ENCODE results near the gene RGMB. TPM values are rescaled to one million over a fixed set of nuclear protein-coding genes. Genes with fewer than 3 reads are reported as not detected.

Gene RGMB
- polyA plus RNA-seq, 1 donor from 2014 or later, result 58.4 TPM

- H3K9ac ChIP-seq (ENCODE audit: low read length), result no peak overlapping the region
- no peaks in the 10 kb centered on the region for H3K9me3 ChIP-seq (ENCODE audit: low read length)
- H3K36me3 ChIP-seq (ENCODE audit: insufficient read depth, low read length), result no peaks in the 10 kb centered on the region
- H3K4me3 ChIP-seq (ENCODE audit: low read length), result no peak overlapping the region
- no peaks in the 10 kb centered on the region for H3F3A ChIP-seq (ENCODE audit: insufficient read depth, low read length, poor library complexity, severe bottlenecking)
- no peak overlapping the region for H2AFZ ChIP-seq (ENCODE audit: low read depth, low read length)
- no peaks in the 10 kb centered on the region for H4K20me1 ChIP-seq (ENCODE audit: insufficient read depth)
- H3K79me2 ChIP-seq (replicated peaks; ENCODE audit: insufficient read depth, low read length), result no peaks in the 10 kb centered on the region
- H3K4me2 ChIP-seq (ENCODE audit: low read length), result no peak overlapping the region
- TF ChIP-seq REST (IDR thresholded peaks at IDR 0.05; ENCODE audit: borderline replicate concordance) (no peak), CTCF (IDR thresholded peaks at IDR 0.05; ENCODE audit: poor library complexity, severe bottlenecking) (no peak), SMC3 (conservative IDR thresholded peaks at IDR 0.05; ENCODE audit: poor library complexity) (no peak), RAD21 (conservative IDR thresholded peaks at IDR 0.05) (no peak), TAF1 (IDR thresholded peaks at IDR 0.05; ENCODE audit: low read depth) (no peak), MXI1 (conservative IDR thresholded peaks at IDR 0.05; ENCODE audit: poor library complexity, severe bottlenecking) (no peak), EP300 (conservative IDR thresholded peaks at IDR 0.05; ENCODE audit: poor library complexity, severe bottlenecking) (no peak), POLR2AphosphoS5 (IDR thresholded peaks at IDR 0.05) (no peak), EZH2 (IDR thresholded peaks at IDR 0.05; ENCODE audit: borderline replicate concordance, insufficient read depth, low read length, poor library complexity, severe bottlenecking) (no peak)
- no peak overlapping the region for H3K27ac ChIP-seq (ENCODE audit: low read length)
- no peaks in the 10 kb centered on the region for H3K27me3 ChIP-seq (ENCODE audit: insufficient read depth, low read depth, low read length)
- no peaks in the 10 kb centered on the region for H3K9me2 ChIP-seq (ENCODE audit: insufficient read depth, low read length)
These were observed 40.3 kb downstream of the RGMB start for GRCh38 chr5:98813755-98814154.

- Histone ChIP-seq H3K9me2 (ENCODE audit: insufficient read depth, low read length) (no peaks in the 10 kb centered on the region), H3K36me3 (ENCODE audit: insufficient read depth, low read length) (no peaks in the 10 kb centered on the region), H3K79me2 (replicated peaks; ENCODE audit: insufficient read depth, low read length) (no peaks in the 10 kb centered on the region), H3K9ac (ENCODE audit: low read length) (no peak overlapping the region), H3K27ac (ENCODE audit: low read length) (no peak overlapping the region), H2AFZ (ENCODE audit: low read depth, low read length) (no peak overlapping the region), H3K4me2 (ENCODE audit: low read length) (no peak overlapping the region), H3K9me3 (ENCODE audit: low read length) (no peaks in the 10 kb centered on the region), H3K27me3 (ENCODE audit: insufficient read depth, low read depth, low read length) (no peaks in the 10 kb centered on the region), H3K4me3 (ENCODE audit: low read length) (no peak overlapping the region), H4K20me1 (ENCODE audit: insufficient read depth) (no peaks in the 10 kb centered on the region), H3F3A (ENCODE audit: insufficient read depth, low read length, poor library complexity, severe bottlenecking) (no peaks in the 10 kb centered on the region)
- no peak for TF ChIP-seq RAD21 (conservative IDR thresholded peaks at IDR 0.05)
- TF ChIP-seq SMC3 (conservative IDR thresholded peaks at IDR 0.05; ENCODE audit: poor library complexity), result no peak
- no peak for TF ChIP-seq POLR2AphosphoS5 (IDR thresholded peaks at IDR 0.05)
- no peak for TF ChIP-seq TAF1 (IDR thresholded peaks at IDR 0.05; ENCODE audit: low read depth)
- no peak for TF ChIP-seq MXI1 (conservative IDR thresholded peaks at IDR 0.05; ENCODE audit: poor library complexity, severe bottlenecking)
- no peak for TF ChIP-seq EZH2 (IDR thresholded peaks at IDR 0.05; ENCODE audit: borderline replicate concordance, insufficient read depth, low read length, poor library complexity, severe bottlenecking)
- TF ChIP-seq REST (IDR thresholded peaks at IDR 0.05; ENCODE audit: borderline replicate concordance), result no peak
- TF ChIP-seq CTCF (IDR thresholded peaks at IDR 0.05; ENCODE audit: poor library complexity, severe bottlenecking), result no peak
- TF ChIP-seq EP300 (conservative IDR thresholded peaks at IDR 0.05; ENCODE audit: poor library complexity, severe bottlenecking), result no peak
These were observed 43.2 kb downstream of the RGMB start for GRCh38 chr5:98816582-98817222.
